ENCODE measurements around the gene TRIM47.

Gene TRIM47

GRCh38 chr17:75845058-75845711, 33.2 kb downstream of the TRIM47 start:
- DNase-seq (ENCODE audit: low spot score): peak; percentile 81

GRCh38 chr17:75844530-75845057, 33.8 kb downstream of the TRIM47 start:
- no peak for DNase-seq (ENCODE audit: low spot score)

DNA sequence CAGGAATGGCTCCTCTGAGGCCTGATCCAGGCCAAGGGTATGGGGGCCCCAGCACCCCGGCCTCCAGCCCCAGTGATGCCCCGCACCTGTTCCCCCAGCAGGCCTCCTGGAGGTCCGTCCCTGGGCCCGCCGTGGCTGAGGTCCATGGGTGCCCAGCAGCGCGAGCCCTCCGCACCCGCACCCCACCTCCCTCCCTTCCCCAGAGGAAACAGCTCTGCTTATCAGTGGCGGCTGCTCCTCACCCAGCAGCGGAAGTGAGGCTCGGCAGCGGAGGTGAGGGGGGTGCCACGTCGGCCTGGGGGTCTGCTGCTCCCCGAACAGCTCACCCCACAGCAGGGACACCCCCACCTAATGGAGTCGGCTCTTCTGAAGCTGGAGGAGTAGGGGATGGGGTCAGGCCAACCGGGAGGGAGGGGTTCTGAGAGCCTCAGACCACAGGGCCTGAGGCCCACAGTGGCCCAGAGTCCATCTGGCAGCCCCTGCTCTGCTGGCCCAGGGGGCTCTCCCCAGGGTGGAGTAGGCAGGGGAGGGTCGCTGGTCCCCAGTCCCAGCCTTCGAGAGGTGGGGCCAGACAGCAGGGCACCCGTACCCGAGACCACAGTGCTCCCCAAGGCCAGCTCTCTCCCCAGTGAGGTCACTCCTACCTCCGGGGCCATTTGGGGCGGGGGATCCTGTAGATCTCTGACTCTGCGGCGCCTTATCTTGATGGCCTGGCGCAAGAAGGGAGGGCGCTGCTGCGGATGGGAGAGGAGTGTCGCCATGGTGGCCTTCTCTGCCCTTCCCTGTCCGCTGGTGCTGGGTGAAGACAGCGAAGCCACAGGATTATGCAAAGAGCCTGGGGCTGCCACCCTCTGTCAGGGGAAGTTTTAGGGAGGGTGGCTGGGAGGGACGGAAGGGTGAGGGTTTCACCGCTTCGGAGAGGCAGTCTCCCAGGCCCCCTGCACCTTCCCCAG, 34.5 kb downstream of the TRIM47 start, which contains the start of gene UNC13D:
Gene UNC13D (minus strand): TSS at position 828 of the 953 bp plus-strand sequence. CDS start 67 bp downstream, at position 761.
- DNase-seq (ENCODE audit: low spot score): no peak

- DNase-seq (ENCODE audit: low spot score): no peak
Observed at GRCh38 chr17:75842963-75843576, 35.3 kb downstream of the TRIM47 start.

DNA sequence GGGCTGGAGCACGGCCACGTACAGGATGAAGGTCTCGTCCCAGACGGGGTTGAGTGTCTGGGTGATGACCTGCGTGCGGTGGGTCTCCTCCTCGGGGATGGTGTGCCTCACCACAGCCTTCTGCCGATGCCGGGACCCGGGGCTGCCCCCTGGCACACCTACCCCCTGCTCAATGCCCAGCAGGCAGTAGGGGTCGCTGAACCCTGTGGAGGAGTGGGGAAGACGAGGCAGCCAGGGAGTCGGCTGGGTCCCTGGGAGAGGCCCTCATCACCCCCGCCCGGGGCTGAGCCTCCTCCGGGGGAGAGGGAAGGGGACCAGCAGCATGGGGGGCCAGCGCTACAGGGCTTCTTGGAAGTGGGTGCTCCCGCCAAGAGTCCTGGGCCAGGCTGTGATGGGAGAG, 36.0 kb downstream of the TRIM47 start:
- no peak for DNase-seq (ENCODE audit: low spot score)

GRCh38 chr17:75840799-75841164, 37.6 kb downstream of the TRIM47 start:
- DNase-seq (ENCODE audit: low spot score): no peak

- DNase-seq (ENCODE audit: low spot score): no peak
Observed at GRCh38 chr17:75839942-75840798, 38.2 kb downstream of the TRIM47 start.

DNA sequence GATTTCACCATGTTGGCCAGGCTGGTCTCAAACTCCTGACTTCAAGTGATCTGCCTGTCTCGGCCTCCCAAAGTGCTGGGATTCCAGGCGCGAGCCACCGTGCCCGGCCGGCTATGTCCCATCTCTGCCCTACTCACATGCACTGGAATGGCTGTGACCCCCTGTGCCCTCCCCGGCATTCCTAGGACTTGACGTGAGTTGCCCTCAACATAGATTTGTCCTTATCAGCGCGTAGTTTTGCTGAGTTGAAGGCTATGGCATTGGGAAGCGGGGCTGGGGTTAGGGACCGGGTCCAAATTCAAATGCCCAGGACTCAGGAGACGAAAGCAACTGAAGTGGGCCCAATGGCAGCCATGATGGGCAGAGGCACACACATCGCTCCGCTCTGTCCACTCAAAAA, 40.0 kb downstream of the TRIM47 start:
- DNase-seq (ENCODE audit: low spot score): no peak

DNA sequence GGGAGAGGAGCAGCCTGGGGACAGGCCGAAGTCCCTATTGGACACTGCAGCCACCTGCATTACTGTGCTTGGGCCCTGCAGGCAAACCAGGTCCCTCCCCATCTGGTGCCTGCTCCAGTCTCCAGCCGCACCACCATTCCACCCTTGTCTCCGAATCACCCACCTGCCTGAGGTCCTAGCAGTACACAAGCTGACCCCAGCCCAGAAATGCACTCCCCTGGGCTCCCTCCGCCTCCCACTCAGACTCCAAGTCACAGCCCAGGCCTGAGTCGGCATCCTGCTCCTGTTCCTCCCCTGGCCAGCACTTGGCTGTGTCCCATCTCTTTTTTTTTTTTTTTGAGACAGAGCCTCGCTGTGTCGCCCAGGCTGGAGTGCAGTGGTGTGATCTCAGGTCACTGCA, 40.5 kb downstream of the TRIM47 start:
- no peak for DNase-seq (ENCODE audit: low spot score)

- no peak for DNase-seq (ENCODE audit: low spot score)
Observed at GRCh38 chr17:75836605-75837004, 41.8 kb downstream of the TRIM47 start.

GRCh38 chr17:75835654-75835987, 42.8 kb downstream of the TRIM47 start:
- no peak for DNase-seq (ENCODE audit: low spot score)

DNA sequence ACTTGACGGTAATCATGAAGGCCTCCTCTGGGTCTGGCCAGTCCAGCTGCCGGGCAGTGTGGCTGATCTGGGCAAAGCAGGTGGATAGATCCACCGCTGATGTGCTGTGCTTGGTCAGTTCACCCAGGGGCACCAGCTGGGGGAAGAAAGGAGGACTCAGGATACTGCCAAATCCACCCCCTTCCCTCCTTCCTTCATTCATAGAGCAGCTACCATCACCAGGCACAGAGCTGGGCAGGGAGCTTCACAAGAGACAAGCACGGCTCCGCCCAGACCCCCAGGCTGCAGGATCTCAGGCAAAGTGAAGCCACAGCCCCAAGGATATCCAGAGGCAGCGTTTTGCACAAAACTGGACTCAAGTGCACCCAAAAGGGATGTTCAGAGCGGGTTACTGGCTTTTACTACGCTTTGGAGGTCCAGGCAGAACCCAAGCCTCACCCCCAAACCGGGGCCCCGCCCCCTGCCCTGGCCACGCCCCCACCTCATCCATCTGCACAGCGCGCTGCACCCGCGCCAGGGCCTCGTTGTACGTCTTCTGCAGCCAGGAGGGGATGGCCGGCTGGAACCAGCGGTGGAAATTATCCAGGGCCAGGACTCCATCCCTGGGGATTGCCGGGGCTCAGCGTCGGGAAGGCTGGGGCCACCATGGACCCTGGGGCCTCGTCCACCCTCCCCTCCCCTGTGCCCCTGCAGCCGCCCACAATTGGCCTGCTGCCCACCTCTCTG, 43.3 kb downstream of the TRIM47 start:
- DNase-seq (ENCODE audit: low spot score): no peak

DNA sequence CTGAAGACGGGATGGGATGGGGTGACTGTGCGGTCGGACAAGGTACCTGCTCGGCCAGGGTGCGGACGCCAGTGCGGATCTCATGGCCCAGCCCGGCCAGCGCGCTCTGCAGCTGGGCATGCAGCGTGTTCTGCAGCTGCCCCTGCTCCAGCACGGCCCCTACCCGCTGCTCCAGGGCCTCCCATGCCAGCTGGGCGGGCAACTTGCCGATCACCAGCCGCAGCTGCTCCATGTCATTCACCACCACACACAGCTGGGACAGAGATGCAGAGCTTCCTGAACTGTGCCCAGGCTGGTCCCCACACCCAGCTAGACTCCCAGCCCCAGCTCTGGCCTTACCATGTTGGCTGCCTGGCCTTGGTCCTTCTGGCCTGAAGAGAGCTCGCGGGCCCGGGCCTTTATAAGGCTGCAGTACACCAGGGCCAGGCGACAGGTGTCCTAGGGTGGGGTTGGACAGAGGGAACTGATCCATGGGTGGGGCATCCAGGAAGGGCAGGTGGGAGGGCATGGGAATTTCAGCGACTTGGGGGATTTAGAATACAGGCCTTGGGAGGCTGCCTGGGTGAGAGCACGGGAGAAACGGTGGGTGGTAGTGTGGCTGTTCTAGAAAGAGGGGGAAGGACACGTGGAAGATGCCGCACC, 44.0 kb downstream of the TRIM47 start:
- DNase-seq (ENCODE audit: low spot score): no peak

DNA sequence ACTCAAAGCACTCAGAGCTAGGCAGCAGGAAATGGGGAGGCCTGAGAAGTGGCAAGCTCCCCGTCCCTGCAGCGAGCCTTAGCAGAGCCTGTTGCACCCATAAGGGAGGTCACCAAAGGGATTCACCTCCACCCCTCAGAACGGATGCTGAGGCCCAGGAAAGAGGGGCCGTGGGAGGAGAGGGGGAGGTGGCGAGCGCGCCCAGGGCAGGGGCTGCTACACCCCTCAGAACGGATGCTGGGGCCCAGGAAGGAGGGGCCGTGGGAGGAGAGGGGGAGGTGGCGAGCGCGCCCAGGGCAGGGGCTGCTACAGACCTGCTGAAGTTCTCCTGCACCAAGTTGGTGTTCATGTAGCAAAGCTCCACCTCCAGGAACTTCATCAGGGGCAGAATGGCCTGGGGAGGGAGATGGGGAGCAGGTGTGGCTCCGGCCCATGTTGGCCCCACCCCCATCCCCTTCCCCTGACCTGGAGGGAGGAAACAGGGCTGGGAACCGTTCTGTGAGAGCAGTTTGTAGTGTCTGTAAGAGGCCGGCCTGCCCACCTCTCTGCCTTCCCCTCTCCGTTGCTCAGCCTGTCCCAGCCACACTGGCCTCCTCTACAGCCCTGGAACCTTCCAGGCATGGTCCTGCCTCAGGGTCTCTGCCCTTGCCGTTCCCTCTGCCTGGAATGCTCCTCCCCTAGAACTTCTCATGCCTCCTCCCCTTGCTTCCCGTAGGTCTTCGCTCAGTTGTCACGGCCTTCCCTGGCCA, 45.6 kb downstream of the TRIM47 start:
- no peak for DNase-seq (ENCODE audit: low spot score)

GRCh38 chr17:75832164-75832651, 46.2 kb downstream of the TRIM47 start:
- peak; percentile 67 for DNase-seq (ENCODE audit: low spot score)

DNA sequence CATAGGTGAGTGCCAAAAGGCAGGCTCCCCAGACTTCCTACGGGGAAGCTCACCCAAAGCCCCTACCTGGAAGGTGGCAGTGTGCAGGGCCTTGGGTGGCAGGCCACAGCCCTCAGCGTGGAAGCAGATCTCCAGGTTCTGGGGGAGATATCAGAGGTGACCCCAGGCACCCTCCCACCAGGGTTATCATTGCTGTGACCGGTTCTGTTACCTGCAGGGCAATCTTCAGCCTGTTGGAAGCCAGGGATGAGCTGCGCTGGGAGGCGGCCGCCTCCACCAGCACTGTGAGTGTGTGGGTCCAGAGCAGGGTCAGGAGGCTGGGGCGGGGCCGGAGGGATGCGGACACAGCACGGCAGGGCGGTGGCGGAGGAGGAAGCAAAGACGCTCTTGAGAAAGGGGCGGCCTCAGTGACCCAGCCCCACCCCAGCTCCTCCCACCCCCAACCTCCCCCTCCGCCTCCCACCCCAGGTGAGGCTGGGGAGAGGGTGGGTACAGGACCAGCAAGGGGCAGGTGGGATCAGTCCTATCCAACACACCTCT, 47.3 kb downstream of the TRIM47 start:
- DNase-seq (ENCODE audit: low spot score): no peak

GRCh38 chr17:75830164-75831031, 48.0 kb downstream of the TRIM47 start:
- DNase-seq (ENCODE audit: low spot score): no peak

DNA sequence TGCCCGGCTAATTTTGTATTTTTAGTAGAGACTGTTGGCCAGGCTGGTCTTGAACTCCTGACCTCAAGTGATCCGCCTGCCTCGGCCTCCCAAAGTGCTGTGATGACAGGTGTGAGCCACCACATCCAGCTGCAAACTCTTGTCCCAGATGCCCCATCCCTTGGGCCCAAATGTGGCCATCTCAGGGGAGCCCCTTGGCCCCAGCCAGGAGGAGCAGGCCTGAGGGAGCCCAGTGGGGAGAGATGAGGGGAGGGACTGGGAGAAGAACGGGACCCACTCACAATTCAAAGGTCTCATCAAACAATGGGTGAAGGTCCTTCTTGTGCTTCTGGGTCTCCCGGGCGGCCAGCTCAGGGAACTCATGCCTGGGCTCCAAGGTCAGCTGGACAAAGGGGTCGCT, 48.6 kb downstream of the TRIM47 start:
- no peak for DNase-seq (ENCODE audit: low spot score)
